Epithelial cell of prostate (primary cell): ENCODE measurements around the gene PTGIR.
A peak's percentile ranks its signal among the peaks of the same experiment; 100 is the strongest.

Experiments used
- DNase-seq: peaks from one replicate; pipeline ENCODE4 v3.0.0-alpha.2; 2011; ENCODE audit warnings: low read depth, low spot score
- H3K27ac ChIP-seq: fragments of 450-650 bp; 2 replicates; pipeline ENCODE4 v1.5.1; 2017; ENCODE audit warnings: mild to moderate bottlenecking

PTGIR gene

GRCh38 chr19:46602392-46603194, 22.3 kb downstream of the PTGIR start:
- peak overlapping the region; percentile 91 for H3K27ac ChIP-seq

GRCh38 chr19:46601318-46602224, 23.3 kb downstream of the PTGIR start, which contains the start of gene CALM3:
Gene CALM3 (plus strand): TSS chr19:46601330. CDS start chr19:46601435, 105 bp downstream.
- peak within 1 kb of the TSS; percentile 91 for H3K27ac ChIP-seq
- no peak for DNase-seq

More at GRCh38 chr19:46602392-46603194, 22.3 kb downstream of the PTGIR start:
- DNase-seq: no peak

- DNase-seq: peak; percentile 90
- H3K27ac ChIP-seq: peak overlapping the region; percentile 91
Observed at GRCh38 chr19:46600384-46601317, 24.2 kb downstream of the PTGIR start.

- peak overlapping the region; percentile 91 for H3K27ac ChIP-seq
- DNase-seq: no peak
Observed at GRCh38 chr19:46599716-46600373, 25.0 kb downstream of the PTGIR start.

GRCh38 chr19:46598372-46598917, 26.4 kb downstream of the PTGIR start:
- DNase-seq: no peak
- H3K27ac ChIP-seq: no peak overlapping the region

- H3K27ac ChIP-seq: no peak overlapping the region
- DNase-seq: no peak
Observed at GRCh38 chr19:46596008-46596407, 28.9 kb downstream of the PTGIR start.

GRCh38 chr19:46591870-46592269, 33.0 kb downstream of the PTGIR start:
- no peak for DNase-seq
- no peak overlapping the region for H3K27ac ChIP-seq

- no peak overlapping the region for H3K27ac ChIP-seq
- no peak for DNase-seq
Observed at GRCh38 chr19:46591254-46591653, 33.6 kb downstream of the PTGIR start.

GRCh38 chr19:46587861-46588260, 37.0 kb downstream of the PTGIR start:
- H3K27ac ChIP-seq: no peak overlapping the region
- DNase-seq: no peak

GRCh38 chr19:46586294-46586693, 38.6 kb downstream of the PTGIR start:
- DNase-seq: no peak
- no peak overlapping the region for H3K27ac ChIP-seq

GRCh38 chr19:46585539-46585938, 39.4 kb downstream of the PTGIR start:
- no peak for DNase-seq
- H3K27ac ChIP-seq: no peak overlapping the region

GRCh38 chr19:46580247-46580646, 44.6 kb downstream of the PTGIR start:
- H3K27ac ChIP-seq: no peak overlapping the region
- DNase-seq: no peak

- DNase-seq: no peak
- no peak overlapping the region for H3K27ac ChIP-seq
Observed at GRCh38 chr19:46579361-46579879, 45.5 kb downstream of the PTGIR start.

- H3K27ac ChIP-seq: no peak overlapping the region
- DNase-seq: no peak
Observed at GRCh38 chr19:46578450-46578849, 46.4 kb downstream of the PTGIR start.

GRCh38 chr19:46574533-46574932, 50.4 kb downstream of the PTGIR start:
- DNase-seq: no peak
- no peak overlapping the region for H3K27ac ChIP-seq

GRCh38 chr19:46573679-46574498, 51.0 kb downstream of the PTGIR start:
- no peak overlapping the region for H3K27ac ChIP-seq
- DNase-seq: no peak

GRCh38 chr19:46571495-46571894, 53.4 kb downstream of the PTGIR start:
- no peak for DNase-seq

More at GRCh38 chr19:46571495-46571894, 53.4 kb downstream of the PTGIR start:
- H3K27ac ChIP-seq: no peak overlapping the region
